Left ventricle myocardium superior (tissue), 1 donor: Measurements from ENCODE around the gene AJM1. TPM values are rescaled to one million over a fixed set of nuclear protein-coding genes. Genes with fewer than 3 reads are reported as not detected.
"Not testable (repeated sequence)": the region's sequence is repeated elsewhere in the genome, so short reads cannot be mapped to it uniquely, and the experiment has no call there.

Experiments used
- ATAC-seq: fragments of 200-7000 bp; cut with Tn5 transposase; one replicate; pipeline ENCODE4 v1.9.1; 2020; ENCODE audit warnings: mild to moderate bottlenecking, moderate library complexity
- DNase-seq: peaks from one replicate; pipeline ENCODE4 v3.0.0-alpha.2; 2020
- intact Hi-C: fragments of 100-400 bp; cut with micrococcal nuclease; formaldehyde crosslinking; loops from one replicate; pipeline ENCODE4 v1.11.0; 2022
- long read RNA-seq: library from polyadenylated mRNA; unstranded; transcript quantifications from one replicate; pipeline ENCODE4 v2.0.0, GENCODE V29; 2021
- total RNA-seq: library from RNA; stranded (reverse); fragmentation: NEBNext Ultra II Directional; extraction: Animal tissue kit (Norgen Biotek cat#: 25700); gene quantifications from one replicate; pipeline ENCODE4 v1.2.1, GENCODE V29; 2021
- donor health status: DM: no; HTN: yes; CAD: no; lungs with severe emphysema.

The AJM1 gene
- total RNA-seq = 9.1 TPM
- long read RNA-seq, full-length matches to known transcripts = 9 of 9 reads
- long read RNA-seq, partial matches to known transcripts = 0 of 9 reads
- long read RNA-seq, other reads (novel, unspliced or antisense) = 0 of 9 reads

DNA sequence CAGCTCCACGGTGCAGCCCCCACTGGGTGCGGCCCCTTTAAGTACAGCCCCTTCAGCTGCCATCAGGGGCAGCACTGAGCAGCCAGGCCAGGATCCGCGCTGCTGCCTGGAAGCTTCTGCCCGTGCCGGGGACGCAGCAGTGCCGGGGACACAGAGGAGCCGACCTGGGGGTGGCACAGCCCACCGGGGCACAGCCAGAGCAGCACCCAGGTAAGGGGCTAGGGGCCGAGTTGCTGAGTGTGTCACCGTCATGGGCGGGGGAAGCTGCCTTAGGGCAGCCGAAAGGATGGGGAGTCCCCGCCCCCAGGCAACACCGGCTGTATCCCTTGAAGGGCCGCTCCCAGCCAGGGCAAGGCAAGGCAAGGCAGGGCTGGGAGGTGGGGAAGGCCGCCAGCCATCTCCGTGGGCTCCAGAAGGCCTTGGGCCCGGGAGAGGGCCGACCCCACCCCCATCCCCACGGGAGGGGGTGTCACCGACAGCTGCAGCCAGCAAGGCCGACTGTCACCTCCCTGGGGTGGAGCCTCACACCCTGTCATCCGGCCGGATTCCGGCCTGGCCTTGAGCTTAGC, at the start of gene AJM1:
TSS of gene AJM1 (plus strand) at position 99 of the 569 bp plus-strand sequence. CDS start 1,937 bp downstream, outside the sequence.
- intact Hi-C loops = not testable (repeated sequence)
- peak; percentile 87 for DNase-seq
- ATAC-seq = peak; percentile 80

DNA sequence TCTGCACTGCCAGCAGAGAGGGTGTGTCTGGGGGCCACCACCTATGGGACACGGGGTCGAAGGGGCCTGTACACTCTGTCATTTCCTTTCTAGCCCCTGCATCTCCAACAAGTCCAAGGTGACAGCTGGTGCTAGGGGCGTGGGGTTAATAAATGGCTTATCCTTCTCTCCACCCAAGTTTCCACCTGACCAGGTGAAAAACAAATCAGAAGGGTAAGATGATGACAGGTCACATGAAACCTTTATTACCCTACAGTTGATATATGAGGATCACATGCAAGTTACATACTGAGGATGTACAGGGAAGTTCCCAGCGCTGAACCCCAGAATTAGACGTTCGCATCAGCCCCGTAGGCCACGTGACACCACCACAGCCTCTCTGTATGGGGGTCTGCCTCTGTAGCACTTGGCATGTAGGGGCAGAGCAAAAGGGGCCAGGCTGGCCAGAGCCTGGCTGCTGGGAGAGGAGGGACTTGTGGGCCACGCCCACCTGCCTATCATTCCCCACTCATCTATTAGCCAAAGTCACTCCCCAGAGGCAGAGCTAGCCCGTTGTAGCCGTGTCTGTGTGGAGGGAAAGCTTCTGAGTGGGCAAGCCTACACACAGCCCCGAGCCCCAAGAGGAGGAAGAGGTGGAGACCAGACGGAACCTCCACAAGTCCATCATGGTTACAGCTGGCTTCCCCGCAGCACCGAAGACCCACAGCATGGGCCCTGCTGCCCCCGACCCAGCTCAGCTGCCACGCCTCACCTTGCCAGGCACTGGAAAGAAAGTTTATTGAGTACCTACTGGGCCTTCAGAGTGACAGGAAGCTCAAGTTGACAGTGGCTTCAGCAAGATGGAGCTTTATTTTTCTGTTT, 49.0 kb upstream of the AJM1 start:
- no peak for ATAC-seq
- intact Hi-C loops = no loop called here
- DNase-seq = no peak

DNA sequence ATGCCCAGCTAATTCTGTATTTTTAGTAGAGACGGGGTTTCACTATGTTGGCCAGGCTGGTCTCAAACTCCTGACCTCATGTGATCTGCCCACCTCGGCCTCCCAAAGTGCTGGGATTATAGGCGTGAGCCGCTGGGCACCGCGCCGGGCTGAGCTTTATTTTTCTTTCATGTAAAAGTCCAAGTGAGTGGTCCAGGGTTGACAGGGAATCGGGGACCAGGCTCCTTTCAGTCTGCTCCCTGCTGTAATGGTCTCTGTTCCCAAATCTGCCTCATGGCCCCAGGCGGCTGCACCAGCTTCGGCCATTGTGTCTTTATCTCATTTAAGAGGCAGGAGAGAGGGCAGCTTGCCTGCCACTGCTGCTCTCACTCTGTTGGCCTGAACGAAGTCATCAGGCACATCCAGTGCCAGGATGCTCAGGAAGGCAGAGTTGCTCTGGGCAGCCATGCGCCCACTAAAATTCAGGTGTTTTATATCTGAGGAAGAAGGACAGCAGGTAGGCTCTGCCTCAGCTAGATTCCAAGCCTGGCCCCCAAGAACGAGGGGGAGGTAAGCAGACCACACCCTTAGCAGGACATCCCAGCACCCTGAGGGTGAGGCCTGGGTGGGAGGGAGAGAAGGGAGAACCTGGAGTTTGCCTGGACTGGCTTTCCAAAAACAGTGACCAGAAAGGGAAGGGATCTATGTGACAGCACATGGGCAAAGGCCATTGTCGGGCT, 47.8 kb upstream of the AJM1 start:
- intact Hi-C loops = no loop called here
- DNase-seq (no peak), ATAC-seq (no peak)

GRCh38 chr9:136795000-136795348, 47.3 kb upstream of the AJM1 start:
- intact Hi-C loops = no loop called here
- ATAC-seq (no peak), DNase-seq (no peak)

GRCh38 chr9:136796238-136796774, 46.0 kb upstream of the AJM1 start, which contains the start of gene CCDC183:
Gene CCDC183 (plus strand): TSS chr9:136796338. CDS start chr9:136796398, 60 bp downstream.
- ATAC-seq (no peak), DNase-seq (no peak)
- intact Hi-C loops = no loop called here

DNA sequence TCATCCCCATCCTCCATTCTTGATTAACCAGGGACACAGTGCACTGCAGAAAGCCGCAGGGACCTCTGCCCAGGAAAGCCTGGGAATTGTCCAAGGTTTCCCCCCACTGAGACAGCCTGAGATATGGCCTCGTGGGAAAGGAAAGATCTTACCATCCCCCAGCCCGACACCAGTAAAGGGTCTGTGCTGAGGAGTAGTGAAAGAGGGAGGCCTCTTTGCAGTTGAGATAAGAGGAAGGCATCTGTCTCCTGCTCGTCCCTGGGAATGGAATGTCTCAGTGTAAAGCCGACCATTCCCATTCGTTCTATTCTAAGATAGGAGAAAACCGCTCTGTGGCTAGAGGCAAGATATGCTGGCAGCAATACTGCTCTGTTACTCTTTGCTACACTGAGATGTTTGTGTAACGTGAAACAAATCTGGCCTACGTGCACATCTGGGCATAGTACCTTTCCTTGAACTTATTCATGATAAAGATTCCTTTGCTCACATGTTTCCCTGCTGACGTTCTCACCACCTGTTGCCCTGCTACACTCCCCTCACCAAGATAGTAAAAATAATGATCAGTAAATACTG, 45.4 kb upstream of the AJM1 start:
- ATAC-seq, intact Hi-C loops: not testable (repeated sequence)

GRCh38 chr9:136798708-136799078, 43.6 kb upstream of the AJM1 start:
- intact Hi-C loops = no loop called here
- no peak for ATAC-seq

More for the DNA sequence above, 45.4 kb upstream of the AJM1 start:
- not testable (repeated sequence) for DNase-seq

DNA sequence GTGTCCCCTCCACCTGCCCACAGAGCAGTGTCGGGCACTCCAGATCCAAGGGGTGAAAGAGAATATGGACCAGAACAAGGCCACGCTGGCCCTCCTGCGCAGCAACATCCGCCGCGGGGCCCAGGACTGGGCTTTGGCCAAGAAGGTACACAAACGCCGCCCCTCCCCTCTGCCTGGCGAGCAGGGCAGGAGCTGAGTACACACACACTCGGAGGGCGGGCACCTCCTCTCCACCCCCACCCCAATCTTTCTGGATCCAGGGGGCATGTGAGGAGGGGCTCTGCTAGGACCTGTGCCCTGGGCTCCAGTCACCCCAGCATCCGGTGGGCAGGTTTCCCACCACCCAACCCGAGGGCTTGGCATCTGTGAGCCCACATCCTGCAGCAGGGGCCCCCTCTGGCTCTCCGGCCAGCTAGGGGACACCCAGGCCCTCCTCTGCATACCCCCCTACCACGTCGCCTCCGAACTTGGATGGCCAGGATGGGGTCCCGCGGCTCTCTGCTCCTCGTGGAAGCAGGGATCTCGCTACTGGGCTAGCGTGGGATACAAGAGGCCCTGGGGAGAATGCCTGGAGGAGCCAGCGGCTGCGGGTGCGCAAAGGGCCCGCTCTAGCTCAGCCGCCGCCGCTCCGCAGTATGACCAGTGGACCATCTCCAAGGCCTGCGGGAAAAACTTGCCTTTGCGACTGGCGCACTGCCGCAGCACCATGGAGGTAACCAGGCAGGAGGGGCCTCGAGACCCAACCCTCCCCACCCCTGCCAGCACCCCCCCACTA, 43.0 kb upstream of the AJM1 start:
- ATAC-seq (no peak), DNase-seq (no peak)
- intact Hi-C loops = no loop called here

More at GRCh38 chr9:136798708-136799078, 43.6 kb upstream of the AJM1 start:
- DNase-seq = no peak

GRCh38 chr9:136799854-136800657, 42.2 kb upstream of the AJM1 start:
- intact Hi-C loops = no loop called here
- DNase-seq (peak; percentile 92), ATAC-seq (peak; percentile 87)

- intact Hi-C loops = no loop called here
Observed at GRCh38 chr9:136802321-136802720, 40.0 kb upstream of the AJM1 start.

DNA sequence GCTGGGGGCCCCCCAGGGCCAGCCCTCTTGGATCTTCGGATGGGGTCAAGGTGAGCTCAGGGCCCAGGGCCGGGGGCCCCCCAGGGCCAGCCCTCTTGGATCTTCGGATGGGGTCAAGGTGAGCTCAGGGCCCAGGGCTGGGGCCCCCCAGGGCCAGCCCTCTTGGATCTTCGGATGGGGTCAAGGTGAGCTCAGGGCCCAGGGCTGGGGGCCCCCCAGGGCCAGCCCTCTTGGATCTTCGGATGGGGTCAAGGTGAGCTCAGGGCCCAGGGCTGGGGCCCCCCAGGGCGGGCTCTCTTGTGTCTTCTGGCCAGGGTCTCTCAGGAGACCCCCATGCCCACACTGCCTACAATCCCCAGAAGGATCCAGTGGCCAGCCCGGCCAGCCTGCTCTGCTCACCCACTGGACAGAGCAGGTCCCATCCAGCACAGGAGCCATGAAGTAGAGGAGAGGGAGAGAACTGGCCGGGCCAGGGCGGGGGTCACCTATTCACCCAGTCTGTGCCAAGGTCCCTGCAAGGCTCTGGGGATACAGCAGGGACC, 39.2 kb upstream of the AJM1 start:
- peak; percentile 8 for DNase-seq
- ATAC-seq, intact Hi-C loops: not testable (repeated sequence)

More at GRCh38 chr9:136802321-136802720, 40.0 kb upstream of the AJM1 start:
- ATAC-seq (no peak), DNase-seq (peak; percentile 23)

- ATAC-seq (no peak), DNase-seq (peak; percentile 30)
- intact Hi-C loops = no loop called here
Observed at GRCh38 chr9:136803551-136804508, 38.4 kb upstream of the AJM1 start.

- ATAC-seq (no peak), DNase-seq (peak; percentile 17)
- intact Hi-C loops = no loop called here
Observed at GRCh38 chr9:136804509-136805206, 37.6 kb upstream of the AJM1 start.

DNA sequence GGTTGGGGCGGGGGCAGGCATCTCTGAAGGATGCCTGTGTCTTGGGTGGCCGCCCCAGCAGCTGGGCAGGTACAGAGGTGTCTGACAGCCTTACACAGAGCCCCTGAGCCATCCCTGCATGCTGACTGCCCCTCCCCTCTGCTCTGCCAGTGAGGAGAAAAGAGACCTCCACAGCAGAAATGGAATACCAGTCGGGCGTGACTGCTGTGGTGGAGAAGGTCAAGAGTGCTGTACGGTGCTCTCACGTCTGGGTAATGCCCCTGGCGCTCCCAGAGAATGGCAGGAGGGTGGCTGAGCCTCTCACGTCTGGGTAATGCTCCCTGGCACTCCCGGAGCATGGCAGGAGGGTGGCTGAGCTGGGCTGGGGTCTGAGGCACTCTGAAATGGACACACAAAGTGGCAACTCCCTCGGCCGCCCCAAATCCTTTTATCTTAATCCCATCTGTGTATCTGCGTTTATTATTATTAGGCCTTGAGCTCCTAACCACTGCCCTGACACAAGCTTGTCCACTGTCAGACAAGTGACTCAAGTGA, 37.0 kb upstream of the AJM1 start:
- DNase-seq (peak; percentile 28), ATAC-seq (no peak)
- intact Hi-C loops = no loop called here

GRCh38 chr9:136806067-136806466, 36.2 kb upstream of the AJM1 start:
- DNase-seq = peak; percentile 28
- intact Hi-C loops = no loop called here

More at GRCh38 chr9:136806067-136806466, 36.2 kb upstream of the AJM1 start:
- ATAC-seq = no peak
